ENCODE results near the gene SPECC1L. TPM values are rescaled to one million over a fixed set of nuclear protein-coding genes. Genes with fewer than 3 reads are reported as not detected.

Gene SPECC1L
- total RNA-seq, 1 donor from 2014 or later, result 29.9 TPM

DNA sequence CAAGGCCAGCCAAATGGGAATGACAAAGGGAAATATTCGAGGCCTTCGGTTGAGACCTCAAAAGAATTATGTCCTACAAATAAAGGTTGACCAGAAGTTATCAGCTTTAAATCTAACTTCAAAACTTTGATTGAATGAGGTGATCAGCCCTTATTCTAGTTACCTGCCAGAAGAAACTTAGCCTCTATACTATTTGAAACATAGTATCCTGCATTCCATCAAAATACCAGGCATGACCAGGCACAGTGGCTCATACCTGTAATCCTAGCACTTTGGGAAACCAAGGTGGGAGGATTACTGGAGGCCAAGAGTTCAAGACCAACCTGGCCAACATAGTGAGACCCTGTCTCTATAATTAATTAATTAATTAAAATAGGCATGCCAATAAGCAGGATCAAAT lies 112.4 kb downstream of the SPECC1L start:
- H3K4me3 ChIP-seq (ENCODE audit: low read depth, low read length), result no peak overlapping the region
- no peak for DNase-seq (ENCODE audit: low read depth)
- no peaks in the 10 kb centered on the region for H3K36me3 ChIP-seq (ENCODE audit: control insufficient read depth, insufficient read depth, low read length)
- no peaks in the 10 kb centered on the region for H3K27me3 ChIP-seq (ENCODE audit: control insufficient read depth, insufficient read depth, low read length)
- TF ChIP-seq, protein P1, sequence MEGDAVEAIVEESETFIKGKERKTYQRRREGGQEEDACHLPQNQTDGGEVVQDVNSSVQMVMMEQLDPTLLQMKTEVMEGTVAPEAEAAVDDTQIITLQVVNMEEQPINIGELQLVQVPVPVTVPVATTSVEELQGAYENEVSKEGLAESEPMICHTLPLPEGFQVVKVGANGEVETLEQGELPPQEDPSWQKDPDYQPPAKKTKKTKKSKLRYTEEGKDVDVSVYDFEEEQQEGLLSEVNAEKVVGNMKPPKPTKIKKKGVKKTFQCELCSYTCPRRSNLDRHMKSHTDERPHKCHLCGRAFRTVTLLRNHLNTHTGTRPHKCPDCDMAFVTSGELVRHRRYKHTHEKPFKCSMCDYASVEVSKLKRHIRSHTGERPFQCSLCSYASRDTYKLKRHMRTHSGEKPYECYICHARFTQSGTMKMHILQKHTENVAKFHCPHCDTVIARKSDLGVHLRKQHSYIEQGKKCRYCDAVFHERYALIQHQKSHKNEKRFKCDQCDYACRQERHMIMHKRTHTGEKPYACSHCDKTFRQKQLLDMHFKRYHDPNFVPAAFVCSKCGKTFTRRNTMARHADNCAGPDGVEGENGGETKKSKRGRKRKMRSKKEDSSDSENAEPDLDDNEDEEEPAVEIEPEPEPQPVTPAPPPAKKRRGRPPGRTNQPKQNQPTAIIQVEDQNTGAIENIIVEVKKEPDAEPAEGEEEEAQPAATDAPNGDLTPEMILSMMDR (IDR thresholded peaks at IDR 0.05; ENCODE audit: insufficient read depth, low read length, poor library complexity, severe bottlenecking), result no peak

DNA sequence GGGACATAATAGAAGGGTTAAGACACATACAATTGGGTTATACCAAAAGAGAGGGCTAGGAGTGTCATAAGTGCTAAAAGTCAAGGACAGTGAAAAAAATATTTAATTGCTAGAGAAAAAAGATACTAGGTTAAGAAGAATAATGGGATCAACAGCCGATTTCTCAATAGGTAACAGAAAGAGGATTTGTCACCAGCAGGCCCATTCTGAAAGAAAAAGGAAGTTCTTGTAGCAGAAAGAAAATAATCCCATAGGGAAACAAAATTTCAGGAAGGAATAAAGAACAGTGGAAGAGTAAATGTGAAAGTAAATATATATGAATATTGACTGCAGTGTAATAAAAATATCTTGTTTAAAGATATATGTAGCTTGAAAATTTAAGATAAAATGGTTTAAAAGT lies 113.5 kb downstream of the SPECC1L start:
- no peak overlapping the region for H3K4me3 ChIP-seq (ENCODE audit: low read depth, low read length)
- H3K27me3 ChIP-seq (ENCODE audit: control insufficient read depth, insufficient read depth, low read length), result no peaks in the 10 kb centered on the region
- no peaks in the 10 kb centered on the region for H3K36me3 ChIP-seq (ENCODE audit: control insufficient read depth, insufficient read depth, low read length)
- DNase-seq (ENCODE audit: low read depth), result no peak
- TF ChIP-seq, protein P1 (IDR thresholded peaks at IDR 0.05; ENCODE audit: insufficient read depth, low read length, poor library complexity, severe bottlenecking), result no peak

DNA sequence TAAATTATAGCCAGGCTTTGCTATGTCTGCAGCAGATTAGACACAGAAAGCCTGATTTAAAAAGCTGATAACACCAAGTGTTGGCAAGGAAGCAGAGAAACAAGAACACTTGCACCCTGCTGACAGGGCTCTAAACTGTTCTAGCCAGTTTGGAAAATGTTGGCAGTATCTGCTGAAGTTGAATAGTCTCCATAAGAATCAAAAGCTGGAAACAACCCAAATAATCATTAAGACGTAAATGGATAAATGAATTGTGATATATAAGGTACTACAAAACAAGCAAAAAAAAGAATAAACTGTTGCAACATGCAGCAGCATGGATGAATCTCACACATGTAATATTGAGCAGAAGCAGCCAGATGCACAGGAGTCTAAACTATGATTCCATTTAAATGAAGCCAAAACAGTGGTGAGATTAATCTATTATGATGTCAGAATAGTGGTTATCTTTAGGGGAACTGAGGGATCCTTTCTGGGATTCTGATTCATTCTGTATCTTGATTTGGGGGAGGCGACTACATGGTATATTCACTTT lies 116.4 kb downstream of the SPECC1L start:
- no peaks in the 10 kb centered on the region for H3K27me3 ChIP-seq (ENCODE audit: control insufficient read depth, insufficient read depth, low read length)
- H3K36me3 ChIP-seq (ENCODE audit: control insufficient read depth, insufficient read depth, low read length), result no peaks in the 10 kb centered on the region
- no peak overlapping the region for H3K4me3 ChIP-seq (ENCODE audit: low read depth, low read length)
- no peak for DNase-seq (ENCODE audit: low read depth)
- TF ChIP-seq, protein P1 (IDR thresholded peaks at IDR 0.05; ENCODE audit: insufficient read depth, low read length, poor library complexity, severe bottlenecking), result no peak

DNA sequence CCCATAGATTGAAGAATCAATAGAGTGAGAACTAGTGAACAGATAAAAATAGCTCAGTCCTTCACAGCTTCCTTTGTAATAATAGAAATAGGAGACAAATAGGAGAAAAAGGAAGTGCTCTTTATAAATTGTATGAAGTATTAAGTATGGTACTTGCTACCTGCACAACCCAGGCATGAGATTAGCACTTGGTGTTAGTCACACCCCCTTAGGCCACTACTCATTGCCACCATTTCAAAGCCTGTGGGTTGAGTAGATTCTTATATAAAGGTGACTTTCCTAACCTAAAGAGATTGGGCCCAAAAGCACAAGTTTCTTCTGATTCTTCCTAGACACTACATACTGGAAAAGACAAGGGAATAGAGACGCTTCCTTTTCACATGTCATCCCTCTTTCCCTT lies 119.0 kb downstream of the SPECC1L start:
- TF ChIP-seq, protein P1 (IDR thresholded peaks at IDR 0.05; ENCODE audit: insufficient read depth, low read length, poor library complexity, severe bottlenecking), result no peak
- Histone ChIP-seq H3K27me3 (ENCODE audit: control insufficient read depth, insufficient read depth, low read length) (no peaks in the 10 kb centered on the region), H3K36me3 (ENCODE audit: control insufficient read depth, insufficient read depth, low read length) (no peaks in the 10 kb centered on the region), H3K4me3 (ENCODE audit: low read depth, low read length) (no peak overlapping the region)
- DNase-seq (ENCODE audit: low read depth), result no peak

DNA sequence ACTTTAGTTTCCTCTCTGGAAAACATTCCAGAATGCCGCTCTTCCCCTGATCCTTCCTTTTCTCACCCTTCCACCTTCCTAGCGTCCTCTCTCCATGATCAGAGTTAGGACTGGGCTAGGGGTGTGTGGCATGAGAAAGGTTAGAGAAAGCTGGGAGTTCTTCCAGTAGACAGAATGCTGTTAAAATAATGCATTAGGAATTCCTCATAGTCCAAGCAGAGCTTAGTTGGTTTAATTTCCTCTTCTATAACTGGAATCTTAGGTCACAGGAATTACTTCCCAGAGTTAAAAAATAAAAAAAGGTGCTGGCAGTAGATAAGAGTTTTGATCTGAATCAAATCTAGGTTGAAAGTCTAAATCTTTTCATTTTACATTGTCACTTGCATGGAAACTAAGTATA lies 119.5 kb downstream of the SPECC1L start:
- no peak for DNase-seq (ENCODE audit: low read depth)
- Histone ChIP-seq H3K27me3 (ENCODE audit: control insufficient read depth, insufficient read depth, low read length) (no peaks in the 10 kb centered on the region), H3K36me3 (ENCODE audit: control insufficient read depth, insufficient read depth, low read length) (no peaks in the 10 kb centered on the region), H3K4me3 (ENCODE audit: low read depth, low read length) (no peak overlapping the region)
- TF ChIP-seq, protein P1 (IDR thresholded peaks at IDR 0.05; ENCODE audit: insufficient read depth, low read length, poor library complexity, severe bottlenecking), result no peak

DNA sequence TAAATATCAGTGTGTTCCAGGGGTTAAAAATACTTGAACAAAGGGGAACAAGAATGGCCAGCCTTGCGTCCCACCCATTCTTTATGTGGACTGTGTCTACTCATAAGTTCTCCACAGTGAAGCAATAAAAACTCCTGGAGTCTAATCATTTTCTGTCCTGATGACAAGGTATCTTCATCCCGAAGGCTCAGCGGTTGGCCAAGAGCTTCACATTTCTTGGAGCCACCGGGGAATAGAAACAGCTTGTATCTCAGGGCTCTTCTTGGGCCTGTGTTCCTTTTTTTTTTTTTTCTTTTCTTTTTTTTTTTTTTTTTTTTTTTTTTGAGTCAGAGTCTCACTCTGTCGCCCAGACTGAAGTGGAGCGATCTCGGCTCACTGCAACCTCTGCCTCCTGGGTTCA lies 119.9 kb downstream of the SPECC1L start:
- DNase-seq (ENCODE audit: low read depth), result no peak
- no peaks in the 10 kb centered on the region for H3K27me3 ChIP-seq (ENCODE audit: control insufficient read depth, insufficient read depth, low read length)
- TF ChIP-seq, protein P1 (IDR thresholded peaks at IDR 0.05; ENCODE audit: insufficient read depth, low read length, poor library complexity, severe bottlenecking), result no peak

More for the DNA sequence above, 119.9 kb downstream of the SPECC1L start:
- no peak overlapping the region for H3K4me3 ChIP-seq (ENCODE audit: low read depth, low read length)
- H3K36me3 ChIP-seq (ENCODE audit: control insufficient read depth, insufficient read depth, low read length), result no peaks in the 10 kb centered on the region
